Ramos (cell line): ENCODE data around the gene SPOCD1.

ENCODE experiments used
- in situ Hi-C: fragments of 300-500 bp; cut with MboI; formaldehyde crosslinking; loops from one replicate; pipeline ENCODE4 v1.14.3; 2022; ENCODE audit warnings: low sequenced_read_pairs; ENCODE audit not compliant: unreplicated experiment

SPOCD1 gene

GRCh38 chr1:31815752-31816500, at the start of gene SPOCD1:
Gene SPOCD1 (minus strand): TSS chr1:31816022. CDS start chr1:31815333, 689 bp downstream.
- in situ Hi-C loops: loop anchor here (10.0 kb wide), 1 partner anchor 149 kb away; no protein-coding TSS in a partner anchor

GRCh38 chr1:31862071-31862470, 46.2 kb upstream of the SPOCD1 start:
- in situ Hi-C loops: no loop called here

- in situ Hi-C loops: no loop called here
These were observed 45.5 kb upstream of the SPOCD1 start for GRCh38 chr1:31861346-31861745.

- in situ Hi-C loops: no loop called here
These were observed 44.8 kb upstream of the SPOCD1 start for GRCh38 chr1:31860581-31860980.

- in situ Hi-C loops: no loop called here
These were observed 43.9 kb upstream of the SPOCD1 start for GRCh38 chr1:31859719-31860118.

- in situ Hi-C loops: no loop called here
These were observed 43.2 kb upstream of the SPOCD1 start for GRCh38 chr1:31859044-31859443.

GRCh38 chr1:31857863-31858262, 42.0 kb upstream of the SPOCD1 start:
- in situ Hi-C loops: no loop called here

GRCh38 chr1:31856140-31856539, 40.3 kb upstream of the SPOCD1 start:
- in situ Hi-C loops: no loop called here

- in situ Hi-C loops: no loop called here
These were observed 39.4 kb upstream of the SPOCD1 start for GRCh38 chr1:31855038-31855845.

- in situ Hi-C loops: no loop called here
These were observed 33.8 kb upstream of the SPOCD1 start for GRCh38 chr1:31849653-31850052.

GRCh38 chr1:31848381-31848897, 32.6 kb upstream of the SPOCD1 start:
- in situ Hi-C loops: no loop called here

- in situ Hi-C loops: no loop called here
These were observed 30.7 kb upstream of the SPOCD1 start for GRCh38 chr1:31846484-31846883.

- in situ Hi-C loops: no loop called here
These were observed 27.7 kb upstream of the SPOCD1 start for GRCh38 chr1:31843506-31843905.

- in situ Hi-C loops: no loop called here
These were observed 24.0 kb upstream of the SPOCD1 start for GRCh38 chr1:31839662-31840343.

GRCh38 chr1:31837451-31838158, 21.8 kb upstream of the SPOCD1 start:
- in situ Hi-C loops: no loop called here

- in situ Hi-C loops: no loop called here
These were observed 20.8 kb upstream of the SPOCD1 start for GRCh38 chr1:31836638-31837037.

- in situ Hi-C loops: no loop called here
These were observed 19.6 kb upstream of the SPOCD1 start for GRCh38 chr1:31835415-31835814.

GRCh38 chr1:31834501-31834900, 18.7 kb upstream of the SPOCD1 start:
- in situ Hi-C loops: no loop called here

- in situ Hi-C loops: no loop called here
These were observed 15.9 kb upstream of the SPOCD1 start for GRCh38 chr1:31831397-31832378.
